Measurements from ENCODE around the gene EDAR.

- TF ChIP-seq REST (IDR thresholded peaks at IDR 0.05; ENCODE audit: insufficient read depth in 1 of 2, low read depth in 2 of 2, low read length in 2 of 2): no peak
- TF ChIP-seq TAF1 (IDR thresholded peaks at IDR 0.05; ENCODE audit: borderline replicate concordance, insufficient read depth, low read length): no peak
These were observed 65.9 kb downstream of the EDAR start for GRCh38 chr2:108923019-108923700.
